Measurements from ENCODE around the gene CDKN3. TPM values are rescaled to one million over a fixed set of nuclear protein-coding genes. Genes with fewer than 3 reads are reported as not detected.
"Not testable (repeated sequence)": the region's sequence is repeated elsewhere in the genome, so short reads cannot be mapped to it uniquely, and the experiment has no call there.

CDKN3 gene
- total RNA-seq, 1 donor from 2014 or later, result 39.4 TPM

GRCh38 chr14:54395716-54396115 lies 1.1 kb upstream of the CDKN3 start:
- TF ChIP-seq CTCF (conservative IDR thresholded peaks at IDR 0.05), result no peak
- Mint-ChIP-seq H3K9me3 (peaks cover 3% of the 10 kb centered on the region), H3K4me3 (peak overlapping the region; percentile 65), H3K4me1 (peaks cover 24% of the 10 kb centered on the region), H3K27ac (ENCODE audit: unreplicated experiment) (no peak overlapping the region), H3K36me3 (ENCODE audit: low read depth) (no peaks in the 10 kb centered on the region), H3K27me3 (ENCODE audit: low read depth) (no peaks in the 10 kb centered on the region)
- no peak for DNase-seq (ENCODE audit: low read depth, low spot score)

- Mint-ChIP-seq H3K27me3 (ENCODE audit: low read depth) (no peaks in the 10 kb centered on the region), H3K9me3 (peaks cover 3% of the 10 kb centered on the region), H3K27ac (ENCODE audit: unreplicated experiment) (peak overlapping the region; percentile 0), H3K36me3 (ENCODE audit: low read depth) (no peaks in the 10 kb centered on the region), H3K4me1 (peaks cover 24% of the 10 kb centered on the region), H3K4me3 (peak overlapping the region; percentile 90)
- TF ChIP-seq CTCF (conservative IDR thresholded peaks at IDR 0.05), result no peak
- DNase-seq (ENCODE audit: low read depth, low spot score), result no peak
These were observed 669 bp upstream of the CDKN3 start for GRCh38 chr14:54396183-54396492.

GRCh38 chr14:54399560-54399959 lies 2.8 kb downstream of the CDKN3 start:
- Mint-ChIP-seq H3K27ac (ENCODE audit: unreplicated experiment) (no peak overlapping the region), H3K36me3 (ENCODE audit: low read depth) (peaks cover 30% of the 10 kb centered on the region), H3K27me3 (ENCODE audit: low read depth) (no peaks in the 10 kb centered on the region), H3K9me3 (peaks cover 8% of the 10 kb centered on the region), H3K4me3 (peak overlapping the region; percentile 43), H3K4me1 (peaks cover 24% of the 10 kb centered on the region)
- TF ChIP-seq CTCF (conservative IDR thresholded peaks at IDR 0.05), result no peak
- no peak for DNase-seq (ENCODE audit: low read depth, low spot score)

GRCh38 chr14:54403401-54404005 lies 6.7 kb downstream of the CDKN3 start:
- DNase-seq (ENCODE audit: low read depth, low spot score); H3K27me3 Mint-ChIP-seq (ENCODE audit: low read depth): not testable (repeated sequence)
- Mint-ChIP-seq H3K4me1 (peaks cover 12% of the 10 kb centered on the region), H3K27ac (ENCODE audit: unreplicated experiment) (peak overlapping the region; percentile 22), H3K9me3 (peaks cover 11% of the 10 kb centered on the region), H3K4me3 (peak overlapping the region; percentile 10), H3K36me3 (ENCODE audit: low read depth) (peaks cover 62% of the 10 kb centered on the region)

- Mint-ChIP-seq H3K27ac (ENCODE audit: unreplicated experiment) (no peak overlapping the region), H3K4me1 (peaks cover under 1% of the 10 kb centered on the region), H3K9me3 (peaks cover under 1% of the 10 kb centered on the region), H3K36me3 (ENCODE audit: low read depth) (peaks cover 35% of the 10 kb centered on the region), H3K27me3 (ENCODE audit: low read depth) (no peaks in the 10 kb centered on the region), H3K4me3 (no peak overlapping the region)
- DNase-seq (ENCODE audit: low read depth, low spot score), result no peak
- no peak for TF ChIP-seq CTCF (conservative IDR thresholded peaks at IDR 0.05)
These were observed 13.4 kb downstream of the CDKN3 start for GRCh38 chr14:54410215-54410614.

GRCh38 chr14:54411371-54411770 lies 14.6 kb downstream of the CDKN3 start:
- Mint-ChIP-seq H3K27ac (ENCODE audit: unreplicated experiment) (no peak overlapping the region), H3K36me3 (ENCODE audit: low read depth) (peaks cover 25% of the 10 kb centered on the region), H3K27me3 (ENCODE audit: low read depth) (no peaks in the 10 kb centered on the region), H3K4me3 (no peak overlapping the region), H3K9me3 (no peaks in the 10 kb centered on the region), H3K4me1 (no peaks in the 10 kb centered on the region)
- no peak for TF ChIP-seq CTCF (conservative IDR thresholded peaks at IDR 0.05)
- DNase-seq (ENCODE audit: low read depth, low spot score), result no peak

Data from neural crest cell (in vitro differentiated cells).